ENCODE data around the gene CDC20.

DNA sequence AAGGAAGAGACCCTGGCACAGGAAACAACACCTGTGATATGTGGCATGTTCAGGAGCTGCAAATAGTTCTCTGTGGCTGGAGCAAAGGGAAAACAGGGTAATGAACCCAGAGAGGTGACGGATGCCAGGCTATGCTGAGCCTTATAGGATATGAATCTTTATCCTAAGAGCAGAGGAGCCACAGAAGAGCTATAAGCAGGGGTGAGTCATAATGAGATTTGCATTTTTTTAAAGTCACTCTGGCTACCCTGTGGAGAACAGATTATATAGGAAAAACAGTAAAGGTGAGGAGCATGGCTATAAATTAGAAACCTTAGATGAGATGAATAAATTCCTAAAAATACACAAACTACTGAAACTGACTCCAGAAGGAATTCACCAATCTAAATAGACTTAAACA lies 34.0 kb upstream of the CDC20 start:
- no peak for TF ChIP-seq POLR2A (IDR thresholded peaks at IDR 0.05)
- TF ChIP-seq, protein P1, sequence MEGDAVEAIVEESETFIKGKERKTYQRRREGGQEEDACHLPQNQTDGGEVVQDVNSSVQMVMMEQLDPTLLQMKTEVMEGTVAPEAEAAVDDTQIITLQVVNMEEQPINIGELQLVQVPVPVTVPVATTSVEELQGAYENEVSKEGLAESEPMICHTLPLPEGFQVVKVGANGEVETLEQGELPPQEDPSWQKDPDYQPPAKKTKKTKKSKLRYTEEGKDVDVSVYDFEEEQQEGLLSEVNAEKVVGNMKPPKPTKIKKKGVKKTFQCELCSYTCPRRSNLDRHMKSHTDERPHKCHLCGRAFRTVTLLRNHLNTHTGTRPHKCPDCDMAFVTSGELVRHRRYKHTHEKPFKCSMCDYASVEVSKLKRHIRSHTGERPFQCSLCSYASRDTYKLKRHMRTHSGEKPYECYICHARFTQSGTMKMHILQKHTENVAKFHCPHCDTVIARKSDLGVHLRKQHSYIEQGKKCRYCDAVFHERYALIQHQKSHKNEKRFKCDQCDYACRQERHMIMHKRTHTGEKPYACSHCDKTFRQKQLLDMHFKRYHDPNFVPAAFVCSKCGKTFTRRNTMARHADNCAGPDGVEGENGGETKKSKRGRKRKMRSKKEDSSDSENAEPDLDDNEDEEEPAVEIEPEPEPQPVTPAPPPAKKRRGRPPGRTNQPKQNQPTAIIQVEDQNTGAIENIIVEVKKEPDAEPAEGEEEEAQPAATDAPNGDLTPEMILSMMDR (IDR thresholded peaks at IDR 0.05), result no peak

Data from adrenal gland (tissue), 5 donors.